GM13977 (cell line): Measurements from ENCODE around the gene VPS13D.

Experiments used
- DNase-seq: peaks from one replicate; pipeline ENCODE4 v3.0.0; 2012; ENCODE audit warnings: low spot score
- in situ Hi-C: fragments of 300-500 bp; cut with MboI; formaldehyde crosslinking; loops from one replicate; pipeline ENCODE4 v1.12.0; 2022; ENCODE audit warnings: low sequenced_read_pairs, low pct_unique_long_range_greater_than_20kb, mixed read lengths, inconsistent platforms; ENCODE audit not compliant: unreplicated experiment
- TF ChIP-seq, protein P1 (sequence below): IDR thresholded peaks from 2 replicates; pipeline ENCODE4 v1.5.1; 2012; ENCODE audit warnings: mild to moderate bottlenecking, control low read depth; ENCODE audit not compliant: insufficient read depth; ENCODE audit errors: extremely low read depth, missing control alignments

VPS13D gene

DNA sequence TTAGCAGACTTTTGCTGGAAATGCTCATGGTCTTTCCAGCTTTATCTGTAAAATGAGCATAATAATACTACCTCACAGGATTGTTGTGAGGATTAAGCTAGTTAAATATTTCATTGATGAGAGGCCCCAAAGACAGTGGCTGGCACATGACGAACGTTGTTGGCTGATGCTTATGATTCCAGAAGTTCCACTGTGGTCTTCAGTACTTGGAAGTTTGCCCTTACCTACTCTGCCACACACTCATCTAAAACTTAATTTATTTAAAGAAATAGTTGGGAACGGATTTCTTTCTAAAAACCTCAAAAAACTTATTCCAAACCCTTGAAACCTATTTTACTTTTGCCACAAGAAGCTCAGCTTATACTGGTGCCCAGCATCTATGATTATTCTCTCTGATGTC, 217.5 kb downstream of the VPS13D start:
- in situ Hi-C loops, result no loop called here
- TF ChIP-seq, protein P1, sequence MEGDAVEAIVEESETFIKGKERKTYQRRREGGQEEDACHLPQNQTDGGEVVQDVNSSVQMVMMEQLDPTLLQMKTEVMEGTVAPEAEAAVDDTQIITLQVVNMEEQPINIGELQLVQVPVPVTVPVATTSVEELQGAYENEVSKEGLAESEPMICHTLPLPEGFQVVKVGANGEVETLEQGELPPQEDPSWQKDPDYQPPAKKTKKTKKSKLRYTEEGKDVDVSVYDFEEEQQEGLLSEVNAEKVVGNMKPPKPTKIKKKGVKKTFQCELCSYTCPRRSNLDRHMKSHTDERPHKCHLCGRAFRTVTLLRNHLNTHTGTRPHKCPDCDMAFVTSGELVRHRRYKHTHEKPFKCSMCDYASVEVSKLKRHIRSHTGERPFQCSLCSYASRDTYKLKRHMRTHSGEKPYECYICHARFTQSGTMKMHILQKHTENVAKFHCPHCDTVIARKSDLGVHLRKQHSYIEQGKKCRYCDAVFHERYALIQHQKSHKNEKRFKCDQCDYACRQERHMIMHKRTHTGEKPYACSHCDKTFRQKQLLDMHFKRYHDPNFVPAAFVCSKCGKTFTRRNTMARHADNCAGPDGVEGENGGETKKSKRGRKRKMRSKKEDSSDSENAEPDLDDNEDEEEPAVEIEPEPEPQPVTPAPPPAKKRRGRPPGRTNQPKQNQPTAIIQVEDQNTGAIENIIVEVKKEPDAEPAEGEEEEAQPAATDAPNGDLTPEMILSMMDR, result no peak
- no peak for DNase-seq

DNA sequence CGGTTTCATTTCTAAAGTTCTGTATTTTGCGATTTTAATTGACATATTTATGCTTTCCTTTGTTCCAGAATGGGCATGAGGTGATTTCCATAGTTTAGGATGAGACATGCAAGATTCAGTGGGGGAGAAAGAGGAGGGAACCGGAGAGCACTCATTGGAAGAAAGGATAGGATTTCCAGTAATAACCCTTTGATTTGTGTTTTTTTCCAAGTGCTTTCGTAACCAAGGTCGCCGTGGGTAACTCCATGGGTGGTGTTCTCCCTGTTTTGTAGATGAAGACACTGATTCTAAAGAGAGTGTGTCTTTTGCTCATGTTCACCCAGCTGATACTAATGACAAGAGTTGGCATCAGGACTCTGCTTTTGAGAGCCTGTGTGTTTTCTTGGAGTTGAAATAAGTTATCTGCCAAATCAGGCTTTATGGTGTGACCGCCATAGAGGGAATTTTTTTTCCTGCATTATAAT, 218.1 kb downstream of the VPS13D start:
- TF ChIP-seq, protein P1, result no peak
- no peak for DNase-seq
- in situ Hi-C loops, result no loop called here

DNA sequence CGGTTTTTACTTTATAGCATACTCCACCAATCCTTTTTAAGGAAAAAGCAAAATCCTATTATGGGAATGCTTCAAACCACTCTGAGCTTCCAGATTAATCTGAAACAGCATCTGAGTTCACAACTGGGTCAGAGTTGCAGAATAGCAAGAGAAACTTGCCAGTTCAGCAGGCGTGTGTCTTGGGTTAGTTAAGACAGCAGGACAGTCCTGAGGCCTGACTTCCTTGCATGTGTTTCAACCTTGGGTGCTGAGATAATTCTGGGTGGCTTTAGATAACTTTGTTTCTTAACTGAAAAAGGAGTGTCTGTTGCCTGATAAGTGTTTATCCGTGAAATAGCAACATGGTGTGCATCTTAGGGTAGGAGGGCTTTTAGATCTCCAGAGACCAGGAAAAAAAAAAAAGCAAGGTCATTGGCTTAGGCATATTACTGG, 218.9 kb downstream of the VPS13D start:
- no peak for DNase-seq
- TF ChIP-seq, protein P1, result no peak
- in situ Hi-C loops, result no loop called here

DNA sequence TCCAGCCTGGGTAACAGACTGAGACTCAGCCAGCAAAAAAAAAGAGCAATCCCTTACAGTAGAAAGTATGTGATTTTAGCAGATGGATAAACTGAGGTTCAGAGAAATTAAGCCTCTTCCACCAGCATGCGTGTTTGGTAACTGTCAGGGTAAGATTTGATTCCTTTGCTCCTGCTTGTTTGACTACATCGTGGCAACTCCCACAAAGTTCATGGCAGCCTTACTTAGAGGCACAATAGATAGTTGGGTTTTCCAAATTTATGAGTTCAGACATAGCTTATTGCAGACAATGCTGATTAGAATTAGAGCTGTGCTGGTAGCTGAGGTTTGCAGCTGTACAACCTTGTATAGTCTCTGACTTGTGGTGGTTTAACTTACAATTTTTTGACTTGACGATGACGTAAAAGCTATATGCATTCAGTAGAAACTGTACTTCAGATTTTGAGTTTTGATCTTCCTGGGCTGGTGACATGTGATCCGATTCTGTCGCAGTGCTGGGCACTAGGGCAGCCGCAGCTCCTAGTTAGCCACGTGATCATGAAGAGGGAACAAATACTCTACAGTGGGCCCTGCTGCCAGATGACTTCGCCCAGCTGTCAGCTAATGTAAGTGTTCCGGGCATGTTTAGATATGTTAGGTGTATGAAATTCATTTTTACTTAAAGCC, 220.4 kb downstream of the VPS13D start:
- DNase-seq, result no peak
- TF ChIP-seq, protein P1, result no peak
- in situ Hi-C loops, result no loop called here

DNA sequence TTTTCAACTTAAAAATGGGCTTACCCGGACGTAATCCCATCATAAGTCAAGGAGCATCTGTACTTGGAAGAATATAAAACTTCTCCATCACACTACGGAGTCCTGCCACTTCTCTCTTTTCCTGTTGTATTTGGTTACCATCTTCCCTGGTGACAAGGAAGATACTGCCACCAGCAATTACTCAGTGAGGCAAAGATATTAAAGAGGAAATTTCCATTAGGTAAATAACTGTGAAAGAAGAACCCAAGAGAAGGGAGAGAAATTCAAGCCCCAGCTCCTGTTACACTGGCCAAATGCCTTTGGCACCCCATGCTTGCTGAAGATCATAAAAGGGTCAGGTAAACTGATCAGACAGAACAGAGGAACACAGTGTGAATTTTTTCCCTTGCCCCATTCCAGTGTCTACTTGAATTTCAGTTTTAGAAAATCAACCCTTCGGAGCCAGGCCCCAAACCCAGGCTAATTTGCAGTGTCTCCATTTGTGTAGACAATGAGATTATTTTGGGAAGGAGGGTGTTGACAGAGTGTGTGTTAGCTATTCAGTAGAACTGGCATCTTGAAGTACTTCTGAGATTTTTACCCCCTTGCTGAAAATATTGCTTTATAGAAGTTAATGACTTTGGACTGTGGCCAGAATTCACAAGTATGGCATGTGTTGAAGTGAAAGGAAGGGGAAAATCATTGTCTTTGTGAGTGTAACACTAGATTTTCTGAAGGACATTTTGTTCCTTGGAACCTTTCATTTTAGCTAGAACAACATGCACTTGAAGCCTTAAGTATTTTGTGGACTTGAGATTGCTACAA, 221.1 kb downstream of the VPS13D start:
- TF ChIP-seq, protein P1, result no peak
- in situ Hi-C loops, result no loop called here
- DNase-seq, result no peak

DNA sequence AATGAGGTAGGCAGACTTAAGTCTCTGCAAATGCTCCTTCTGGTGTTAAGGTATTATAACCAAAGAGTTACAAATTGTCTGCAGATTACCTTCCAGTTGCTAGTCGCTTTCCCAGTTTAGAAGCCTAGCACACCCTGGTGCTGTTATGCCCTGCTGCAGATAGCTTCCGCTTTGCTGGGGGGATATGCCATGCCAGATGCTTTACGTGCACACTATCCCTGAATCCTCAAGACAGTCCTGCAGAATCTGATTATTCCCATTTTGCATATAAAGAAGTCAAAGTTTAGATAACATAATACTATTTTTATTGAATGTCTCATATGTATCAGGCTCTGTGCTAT, 221.7 kb downstream of the VPS13D start:
- in situ Hi-C loops, result no loop called here
- TF ChIP-seq, protein P1, result no peak
- DNase-seq, result no peak
